Stimulated activated CD4-positive, alpha-beta T cell treated with anti-CD3 and anti-CD28 coated beads, Interleukin-12 subunit alpha, Interleukin-12 subunit beta, amount 100 ng/mL, for 24 hours (primary cell): ENCODE data around the gene SERPINI2.
"Not testable (repeated sequence)": the region's sequence is repeated elsewhere in the genome, so short reads cannot be mapped to it uniquely, and the experiment has no call there.

Source experiments
- DNase-seq, 2 experiments: peaks; one replicate each; pipeline ENCODE4 v3.0.0-alpha.2; 2020; ENCODE audit warnings: low read depth in 2 of 2

SERPINI2 gene

DNA sequence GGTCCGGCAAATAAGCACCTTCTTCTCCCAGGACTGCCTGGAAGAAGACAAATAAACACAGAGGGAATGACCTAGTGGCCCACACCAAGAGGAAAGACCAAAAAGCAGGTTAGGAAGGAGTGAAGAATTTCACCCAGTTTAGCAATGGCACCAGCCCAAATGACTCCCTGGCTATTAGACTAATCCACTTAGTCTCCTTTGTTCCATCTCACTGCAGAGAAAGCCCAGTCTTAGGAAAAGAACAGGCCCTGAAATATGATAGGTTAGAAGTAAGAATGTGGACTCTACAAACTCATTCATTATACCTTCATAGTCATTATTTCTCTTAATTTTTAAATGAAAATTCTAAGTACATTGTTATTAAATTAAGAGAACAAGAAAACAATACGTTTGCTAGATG lies 23.2 kb downstream of the SERPINI2 start:
- no peak for DNase-seq

DNA sequence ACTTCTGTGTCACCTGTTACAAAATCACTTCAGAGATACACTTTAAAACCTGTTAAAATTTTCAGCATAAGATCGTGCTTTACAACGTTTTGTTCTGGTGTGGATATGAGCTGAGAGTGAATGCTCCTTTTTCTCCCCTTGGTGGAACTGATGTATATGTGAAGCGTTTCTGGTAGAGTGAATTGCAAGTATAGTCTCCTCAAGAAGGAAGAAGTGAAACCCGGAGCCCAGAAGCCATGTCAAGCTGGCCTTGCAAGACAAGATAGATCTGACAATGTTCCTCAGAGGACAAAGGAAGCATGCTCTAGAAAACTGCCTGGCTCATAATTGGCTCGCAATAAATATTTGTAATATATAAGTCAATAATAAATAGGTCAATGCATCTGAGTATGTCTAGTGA lies 23.6 kb downstream of the SERPINI2 start:
- no peak for DNase-seq

DNA sequence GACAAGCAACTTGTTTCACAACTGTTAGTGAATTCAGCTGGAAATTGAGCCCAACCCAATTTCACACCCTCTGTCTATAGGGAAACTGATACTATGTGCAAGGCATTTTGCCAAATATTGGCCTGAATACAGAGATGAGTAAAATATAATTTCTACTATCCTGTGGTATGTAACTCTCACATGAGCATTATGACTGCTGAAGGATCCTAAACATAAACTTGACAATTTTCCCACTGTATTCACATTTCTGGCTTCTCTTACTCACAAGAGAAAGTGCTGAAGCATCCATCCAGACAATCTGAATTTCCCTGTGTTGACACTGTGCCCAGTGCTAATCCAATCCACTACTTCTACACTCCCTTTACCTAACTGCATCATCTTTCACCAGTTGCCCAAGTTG lies 28.4 kb downstream of the SERPINI2 start:
- DNase-seq: no peak

DNA sequence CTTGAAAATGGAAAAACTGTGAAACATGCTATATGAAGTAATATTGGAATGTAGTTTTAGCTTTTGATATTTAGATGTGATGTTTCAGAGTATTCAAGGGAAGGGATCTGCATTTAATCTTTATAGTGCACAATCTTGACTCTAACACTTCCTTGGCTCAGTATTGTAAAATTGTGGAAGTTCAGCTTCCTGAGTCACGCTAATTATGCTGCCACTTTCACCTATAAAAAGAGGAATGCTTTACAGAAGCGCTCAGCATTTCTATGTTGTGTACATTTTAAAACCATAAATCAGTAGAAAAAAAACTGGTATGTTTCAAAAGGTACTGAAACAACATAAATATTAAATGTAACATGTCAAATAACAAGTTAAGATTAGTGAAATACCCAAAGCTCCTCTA lies 32.6 kb downstream of the SERPINI2 start:
- no peak for DNase-seq

- DNase-seq: no peak
Observed at GRCh38 chr3:167437428-167438139, 36.3 kb downstream of the SERPINI2 start.

- not testable (repeated sequence) for DNase-seq
Observed at GRCh38 chr3:167426962-167427361, 46.9 kb downstream of the SERPINI2 start.

DNA sequence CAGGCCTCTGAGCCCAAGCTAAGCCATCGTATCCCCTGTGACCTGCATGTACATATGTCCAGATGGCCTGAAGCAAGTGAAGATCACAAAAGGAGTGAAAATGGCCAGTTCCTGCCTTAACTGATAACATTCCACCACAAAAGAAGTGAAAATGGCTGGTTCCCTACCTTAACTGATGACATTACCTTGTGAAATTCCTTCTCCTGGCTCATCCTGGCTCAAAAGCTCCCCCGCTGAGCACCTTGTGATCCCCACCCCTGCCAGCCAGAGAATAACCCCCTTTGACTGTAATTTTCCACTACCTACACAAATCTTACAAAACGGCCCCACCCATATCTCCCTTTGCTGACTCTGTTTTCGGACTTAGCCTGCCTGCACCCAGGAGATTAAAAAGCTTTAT lies 51.4 kb downstream of the SERPINI2 start:
- DNase-seq: not testable (repeated sequence)

- DNase-seq: no peak
Observed at GRCh38 chr3:167409611-167410010, 64.2 kb downstream of the SERPINI2 start.

GRCh38 chr3:167406876-167407492 lies 66.9 kb downstream of the SERPINI2 start:
- DNase-seq: no peak

DNA sequence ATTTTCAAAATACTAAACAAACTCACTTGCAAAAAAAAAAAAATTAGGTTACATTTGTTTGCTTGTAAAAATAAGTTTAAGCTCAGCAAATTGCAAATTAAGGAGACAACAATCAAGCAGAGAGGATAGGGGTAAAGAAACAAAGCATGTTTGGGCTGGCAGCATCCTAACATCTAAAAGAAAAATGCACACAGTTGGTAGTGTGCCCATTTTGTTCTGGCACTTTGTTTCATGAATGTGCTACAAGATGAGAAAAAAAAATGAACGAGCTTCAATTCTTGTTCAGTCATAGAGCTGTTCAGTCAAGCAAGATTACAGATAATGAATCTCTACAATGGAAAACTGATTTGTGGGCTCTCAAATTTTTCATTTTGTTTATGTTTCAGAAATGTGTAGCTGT lies 76.0 kb downstream of the SERPINI2 start:
- DNase-seq: no peak

GRCh38 chr3:167396075-167396474 lies 77.8 kb downstream of the SERPINI2 start:
- DNase-seq: no peak

DNA sequence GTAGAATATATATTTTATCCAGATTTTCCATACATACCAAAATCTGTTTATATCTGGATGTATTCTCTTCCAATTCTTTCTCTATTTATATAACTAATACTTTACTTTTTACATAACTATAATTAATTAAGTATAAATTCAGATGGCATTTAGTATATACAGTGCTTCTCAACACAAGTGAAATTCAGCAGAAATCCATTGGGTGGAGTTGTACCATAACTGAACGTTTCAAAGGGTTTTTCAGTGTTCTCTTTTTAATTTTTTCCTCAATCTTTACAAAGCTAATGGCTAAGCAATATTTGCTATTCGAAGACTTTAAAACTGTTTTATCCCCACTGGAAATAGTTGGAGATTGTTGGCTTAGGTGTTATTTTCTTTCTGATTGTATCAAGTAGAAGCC lies 79.8 kb downstream of the SERPINI2 start:
- no peak for DNase-seq
